ENCODE results near the gene VPS41.

DNA sequence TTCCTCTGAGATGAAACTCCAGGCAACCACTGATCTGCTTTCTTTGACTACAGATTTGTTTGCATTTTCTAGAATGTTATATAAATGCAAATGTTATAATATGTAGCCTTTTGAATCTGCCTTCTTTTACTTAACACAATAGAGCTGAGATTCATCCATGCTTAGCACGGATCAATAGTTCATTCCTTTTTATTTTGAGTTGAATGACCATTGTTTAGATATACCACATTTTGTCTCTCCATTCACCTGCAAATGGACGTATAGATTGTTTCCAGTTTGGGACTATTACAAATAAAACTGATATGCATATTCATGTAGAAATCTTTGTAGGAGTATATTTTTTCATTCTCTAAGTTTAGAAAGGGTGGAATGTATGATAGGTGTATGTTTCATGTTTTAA lies 57.7 kb downstream of the VPS41 start:
- no peak for TF ChIP-seq ZNF501 (tag by site-specific recombination; IDR thresholded peaks at IDR 0.05)
- TF ChIP-seq ZBTB49 (tag by site-specific recombination; IDR thresholded peaks at IDR 0.05; ENCODE audit: low read depth) = no peak
- TF ChIP-seq CTCF (tag by site-specific recombination; IDR thresholded peaks at IDR 0.05) = no peak
- TF ChIP-seq MYNN (tag by site-specific recombination; IDR thresholded peaks at IDR 0.05; ENCODE audit: borderline replicate concordance) = no peak
- TF ChIP-seq ZNF292 (tag by site-specific recombination; IDR thresholded peaks at IDR 0.05; ENCODE audit: borderline replicate concordance, low read depth) = no peak
- TF ChIP-seq ZBTB17 (tag by site-specific recombination; IDR thresholded peaks at IDR 0.05) = no peak
- no peak for TF ChIP-seq KLF17 (tag by site-specific recombination; IDR thresholded peaks at IDR 0.05)
- TF ChIP-seq ZNF837 (tag by site-specific recombination; IDR thresholded peaks at IDR 0.05) = no peak
- TF ChIP-seq, protein P1, sequence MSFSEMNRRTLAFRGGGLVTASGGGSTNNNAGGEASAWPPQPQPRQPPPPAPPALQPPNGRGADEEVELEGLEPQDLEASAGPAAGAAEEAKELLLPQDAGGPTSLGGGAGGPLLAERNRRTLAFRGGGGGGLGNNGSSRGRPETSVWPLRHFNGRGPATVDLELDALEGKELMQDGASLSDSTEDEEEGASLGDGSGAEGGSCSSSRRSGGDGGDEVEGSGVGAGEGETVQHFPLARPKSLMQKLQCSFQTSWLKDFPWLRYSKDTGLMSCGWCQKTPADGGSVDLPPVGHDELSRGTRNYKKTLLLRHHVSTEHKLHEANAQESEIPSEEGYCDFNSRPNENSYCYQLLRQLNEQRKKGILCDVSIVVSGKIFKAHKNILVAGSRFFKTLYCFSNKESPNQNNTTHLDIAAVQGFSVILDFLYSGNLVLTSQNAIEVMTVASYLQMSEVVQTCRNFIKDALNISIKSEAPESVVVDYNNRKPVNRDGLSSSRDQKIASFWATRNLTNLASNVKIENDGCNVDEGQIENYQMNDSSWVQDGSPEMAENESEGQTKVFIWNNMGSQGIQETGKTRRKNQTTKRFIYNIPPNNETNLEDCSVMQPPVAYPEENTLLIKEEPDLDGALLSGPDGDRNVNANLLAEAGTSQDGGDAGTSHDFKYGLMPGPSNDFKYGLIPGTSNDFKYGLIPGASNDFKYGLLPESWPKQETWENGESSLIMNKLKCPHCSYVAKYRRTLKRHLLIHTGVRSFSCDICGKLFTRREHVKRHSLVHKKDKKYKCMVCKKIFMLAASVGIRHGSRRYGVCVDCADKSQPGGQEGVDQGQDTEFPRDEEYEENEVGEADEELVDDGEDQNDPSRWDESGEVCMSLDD (tag by site-specific recombination; IDR thresholded peaks at IDR 0.05) = no peak
- TF ChIP-seq ZNF133 (tag by site-specific recombination; IDR thresholded peaks at IDR 0.05) = no peak

Data from HEK293 (cell line).